GM18519 (cell line): ENCODE results near the gene PAOX.
A peak's percentile ranks its signal among the peaks of the same experiment; 100 is the strongest.

ENCODE experiments used
- ATAC-seq: cut with Tn5 transposase; IDR thresholded peaks from one replicate; pipeline ENCODE4 v1.9.1; 2021; ENCODE audit warnings: mild to moderate bottlenecking, moderate library complexity; ENCODE audit not compliant: unreplicated experiment, low FRiP score

Gene PAOX

GRCh38 chr10:133349160-133349568 is 29.9 kb upstream of the PAOX start:
- no peak for ATAC-seq

GRCh38 chr10:133349577-133350011 is 29.5 kb upstream of the PAOX start:
- ATAC-seq, result no peak

- ATAC-seq, result no peak
Observed at GRCh38 chr10:133350283-133350949, 28.6 kb upstream of the PAOX start.

GRCh38 chr10:133350950-133351329 is 28.1 kb upstream of the PAOX start:
- no peak for ATAC-seq

- ATAC-seq, result no peak
Observed at GRCh38 chr10:133351408-133352318, 27.4 kb upstream of the PAOX start.

GRCh38 chr10:133353202-133353959 is 25.7 kb upstream of the PAOX start:
- no peak for ATAC-seq

GRCh38 chr10:133353988-133354605 is 25.0 kb upstream of the PAOX start:
- ATAC-seq, result no peak

GRCh38 chr10:133354672-133355240 is 24.3 kb upstream of the PAOX start:
- ATAC-seq, result no peak

- ATAC-seq, result no peak
Observed at GRCh38 chr10:133355266-133355665, 23.8 kb upstream of the PAOX start.

GRCh38 chr10:133355991-133356390 is 23.1 kb upstream of the PAOX start:
- no peak for ATAC-seq

- no peak for ATAC-seq
Observed at GRCh38 chr10:133356549-133357284, 22.3 kb upstream of the PAOX start.

GRCh38 chr10:133357285-133358161 is 21.5 kb upstream of the PAOX start, which contains the start of gene FUOM:
Gene FUOM (minus strand): TSS chr10:133358019. CDS start chr10:133358007, 12 bp downstream.
- peak; percentile 59 for ATAC-seq

- no peak for ATAC-seq
Observed at GRCh38 chr10:133358162-133358924, 20.7 kb upstream of the PAOX start.

- ATAC-seq, result no peak
Observed at GRCh38 chr10:133358925-133359310, 20.1 kb upstream of the PAOX start.

GRCh38 chr10:133359554-133359971 is 19.5 kb upstream of the PAOX start:
- no peak for ATAC-seq

GRCh38 chr10:133359972-133360610 is 19.0 kb upstream of the PAOX start:
- ATAC-seq, result no peak

GRCh38 chr10:133361227-133361626 is 17.8 kb upstream of the PAOX start:
- no peak for ATAC-seq
